Activated T-cell treated with anti-CD3 and anti-CD28 coated beads, Interleukin-2, amount 50 U/mL, for 4 hours (primary cell): Measurements from ENCODE around the gene SCAP. TPM values are rescaled to one million over a fixed set of nuclear protein-coding genes. Genes with fewer than 3 reads are reported as not detected.
A peak's percentile ranks its signal among the peaks of the same experiment; 100 is the strongest.

Experiments used
- ATAC-seq, 2 donors: fragments of 200-7000 bp; cut with Tn5 transposase; one replicate each; pipeline ENCODE4 v1.10.0; 2021
- DNase-seq: peaks from one replicate; pipeline ENCODE4 v3.0.0-alpha.2; 2020
- H3K27me3 Mint-ChIP-seq: one replicate; pipeline ENCODE4 v1.8.0; 2021; ENCODE audit warnings: low read depth, mixed read lengths
- H3K36me3 Mint-ChIP-seq: one replicate; pipeline ENCODE4 v1.8.0; 2022; ENCODE audit warnings: mixed read lengths; ENCODE audit not compliant: insufficient read depth
- H3K4me1 Mint-ChIP-seq: one replicate; pipeline ENCODE4 v1.8.0; 2021; ENCODE audit warnings: low read depth, mixed read lengths
- H3K4me3 Mint-ChIP-seq: one replicate; pipeline ENCODE4 v1.8.0; 2021; ENCODE audit warnings: mild to moderate bottlenecking, moderate library complexity, mixed read lengths
- H3K9me3 Mint-ChIP-seq: one replicate; pipeline ENCODE4 v1.8.0; 2021; ENCODE audit warnings: mixed read lengths
- total RNA-seq, 3 donors: library from RNA; stranded (reverse); gene quantifications; one replicate each; pipeline ENCODE4 v1.2.1, GENCODE V29; 2021

The SCAP gene
- total RNA-seq, 3 donors from 2014 or later: 71.8 to 91.5 (median 90.1) TPM

DNA sequence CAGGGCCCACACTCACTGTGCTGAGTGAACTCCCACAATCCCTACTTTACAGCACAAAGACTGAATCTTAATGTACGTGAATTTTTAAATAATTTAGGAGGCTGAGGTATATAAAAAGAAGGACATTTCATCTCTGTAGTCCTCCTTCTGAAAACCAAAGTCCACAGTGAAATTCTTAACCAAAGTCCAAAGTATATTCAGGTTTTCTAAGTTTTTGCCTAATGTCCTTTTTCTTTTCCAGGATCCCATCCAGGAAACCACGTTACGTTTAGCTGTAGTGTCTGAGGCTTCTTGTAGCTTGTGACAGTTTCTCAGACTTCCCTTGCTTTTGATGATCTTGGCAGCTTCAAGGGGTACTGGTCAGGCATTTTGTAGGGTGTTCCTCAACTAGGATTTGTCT lies 44.5 kb downstream of the SCAP start:
- Mint-ChIP-seq H3K27me3 (no peaks in the 10 kb centered on the region), H3K4me3 (no peak overlapping the region), H3K4me1 (no peaks in the 10 kb centered on the region), H3K9me3 (no peaks in the 10 kb centered on the region), H3K36me3 (peaks cover 26% of the 10 kb centered on the region)
- no peak for DNase-seq
- no peak for ATAC-seq

DNA sequence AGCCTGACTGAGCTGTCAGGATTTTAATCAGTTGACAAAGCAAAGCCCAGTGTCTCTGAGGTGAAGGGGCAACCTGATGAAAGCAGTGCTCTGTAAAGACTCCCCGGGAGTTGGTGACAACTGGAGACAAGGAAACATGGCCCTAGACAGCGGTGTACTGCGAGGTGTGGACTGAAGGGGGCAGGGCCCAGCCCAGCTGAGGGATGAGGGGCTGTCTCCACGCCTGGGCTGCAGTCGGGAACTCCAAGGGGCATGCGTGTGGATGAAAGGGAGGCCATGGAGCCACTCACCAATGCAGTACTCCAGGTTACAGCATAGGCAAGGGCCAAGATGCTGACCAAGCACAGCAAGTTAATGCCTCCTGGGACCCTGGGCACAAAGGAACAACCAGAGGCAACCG lies 45.1 kb downstream of the SCAP start:
- H3K4me1 Mint-ChIP-seq: no peaks in the 10 kb centered on the region
- no peaks in the 10 kb centered on the region for H3K9me3 Mint-ChIP-seq
- no peaks in the 10 kb centered on the region for H3K27me3 Mint-ChIP-seq
- no peak overlapping the region for H3K4me3 Mint-ChIP-seq
- peaks cover 26% of the 10 kb centered on the region for H3K36me3 Mint-ChIP-seq
- no peak for DNase-seq
- ATAC-seq: no peak

DNA sequence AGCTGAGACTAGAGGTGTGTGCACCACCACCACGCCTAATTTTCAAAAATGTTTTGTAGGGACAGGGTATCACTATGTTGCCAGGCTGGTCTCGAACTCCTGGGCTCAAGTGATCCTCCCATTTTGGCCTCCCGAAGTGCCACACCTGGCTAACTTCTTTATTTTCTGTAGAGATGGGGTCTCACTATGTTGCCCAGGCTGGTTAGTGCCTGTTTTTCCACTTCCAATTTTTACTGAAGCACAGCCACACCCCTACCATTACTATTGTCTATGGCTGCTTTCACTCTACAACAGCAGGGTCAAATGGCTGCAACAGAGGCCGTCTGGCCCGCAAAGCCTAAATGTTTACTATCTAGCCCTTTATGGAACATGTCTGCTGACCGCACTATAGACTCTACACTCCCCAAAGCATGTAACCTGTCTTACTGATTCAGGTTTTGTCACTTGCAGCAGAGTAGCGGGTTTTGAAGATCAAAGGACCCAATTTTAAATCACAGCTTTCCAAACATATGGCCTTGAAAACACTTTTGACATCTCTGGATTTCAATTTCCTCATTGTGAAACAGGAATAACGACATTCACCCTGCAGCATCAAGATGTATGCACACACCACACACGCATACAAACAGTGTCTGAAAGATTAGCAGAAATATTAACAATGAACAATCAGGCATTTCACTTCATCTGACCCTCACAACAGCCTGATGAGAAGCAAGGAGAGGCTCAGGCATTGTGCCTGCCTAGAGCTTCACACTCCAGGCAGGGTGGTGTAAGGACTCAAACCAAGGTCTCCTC lies 46.1 kb downstream of the SCAP start:
- Mint-ChIP-seq H3K27me3 (no peaks in the 10 kb centered on the region), H3K4me1 (no peaks in the 10 kb centered on the region), H3K4me3 (no peak overlapping the region), H3K36me3 (peaks cover 32% of the 10 kb centered on the region), H3K9me3 (no peaks in the 10 kb centered on the region)
- DNase-seq: no peak
- ATAC-seq: no peak

DNA sequence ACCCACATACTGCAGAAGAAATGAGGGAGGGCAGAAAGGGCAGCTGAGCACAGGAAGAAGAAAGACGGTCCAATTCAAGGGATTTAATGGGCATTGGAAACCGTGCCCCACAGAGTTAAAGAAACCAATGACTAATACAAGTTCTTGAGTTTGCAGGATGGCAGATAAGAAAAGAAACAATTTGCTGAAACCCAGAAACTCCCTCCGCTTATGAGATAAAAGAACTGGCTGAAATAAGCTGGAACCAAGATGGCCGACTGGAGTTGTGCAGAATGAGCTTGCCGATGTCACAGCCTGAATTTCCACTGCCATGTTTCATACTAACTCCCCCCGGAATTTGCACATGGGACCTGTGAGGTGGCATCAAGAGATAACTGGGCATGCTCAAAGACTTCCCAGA lies 47.1 kb downstream of the SCAP start:
- Mint-ChIP-seq H3K27me3 (no peaks in the 10 kb centered on the region), H3K4me3 (no peak overlapping the region), H3K36me3 (peaks cover 31% of the 10 kb centered on the region), H3K4me1 (no peaks in the 10 kb centered on the region), H3K9me3 (no peaks in the 10 kb centered on the region)
- DNase-seq (no peak), ATAC-seq (no peak)

DNA sequence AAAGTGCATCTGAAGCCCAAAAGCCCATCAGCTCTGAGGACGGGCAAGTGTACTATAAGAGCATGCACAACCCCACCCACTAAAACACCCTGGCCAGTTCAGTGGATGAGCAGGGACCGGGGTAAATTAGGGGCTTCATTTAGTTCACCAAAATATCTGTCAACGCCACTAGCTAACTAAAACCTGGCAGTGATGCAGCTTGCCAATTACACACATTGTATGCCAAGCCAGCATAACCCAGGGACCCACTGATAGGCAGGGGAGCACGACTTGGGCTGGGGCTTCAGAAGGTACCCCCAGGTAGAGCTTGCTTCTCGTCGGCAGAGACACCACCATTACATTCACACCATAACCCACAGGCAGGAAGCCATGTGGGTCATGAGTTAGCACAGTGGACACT lies 47.9 kb downstream of the SCAP start:
- ATAC-seq: no peak
- no peak for DNase-seq
- Mint-ChIP-seq H3K36me3 (peaks cover 29% of the 10 kb centered on the region), H3K27me3 (no peaks in the 10 kb centered on the region), H3K9me3 (no peaks in the 10 kb centered on the region), H3K4me1 (peaks cover 3% of the 10 kb centered on the region), H3K4me3 (no peak overlapping the region)

DNA sequence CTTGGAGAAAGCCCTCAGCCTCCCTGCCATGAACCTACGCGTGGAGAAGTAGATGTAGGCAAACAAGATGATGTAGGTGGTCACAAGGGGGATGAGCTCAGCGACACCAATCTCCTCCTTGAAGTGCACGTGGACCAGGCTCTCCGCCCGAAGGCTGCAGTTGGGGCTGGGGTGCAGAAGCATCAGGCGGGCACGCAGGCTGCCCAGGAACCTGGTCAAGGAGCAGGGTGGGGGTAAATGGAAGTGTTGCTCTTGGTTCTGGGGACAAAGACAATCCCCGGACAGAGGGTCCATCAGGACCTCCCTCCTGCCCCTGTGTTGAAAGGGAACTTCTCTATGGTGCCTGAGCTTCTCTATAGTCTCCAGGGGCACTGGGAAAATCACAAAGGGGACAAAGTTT lies 49.8 kb downstream of the SCAP start:
- H3K36me3 Mint-ChIP-seq: peaks cover 24% of the 10 kb centered on the region
- DNase-seq (no peak), ATAC-seq (no peak)
- H3K27me3 Mint-ChIP-seq: no peaks in the 10 kb centered on the region
- no peak overlapping the region for H3K4me3 Mint-ChIP-seq
- H3K9me3 Mint-ChIP-seq: no peaks in the 10 kb centered on the region
- peaks cover 13% of the 10 kb centered on the region for H3K4me1 Mint-ChIP-seq

DNA sequence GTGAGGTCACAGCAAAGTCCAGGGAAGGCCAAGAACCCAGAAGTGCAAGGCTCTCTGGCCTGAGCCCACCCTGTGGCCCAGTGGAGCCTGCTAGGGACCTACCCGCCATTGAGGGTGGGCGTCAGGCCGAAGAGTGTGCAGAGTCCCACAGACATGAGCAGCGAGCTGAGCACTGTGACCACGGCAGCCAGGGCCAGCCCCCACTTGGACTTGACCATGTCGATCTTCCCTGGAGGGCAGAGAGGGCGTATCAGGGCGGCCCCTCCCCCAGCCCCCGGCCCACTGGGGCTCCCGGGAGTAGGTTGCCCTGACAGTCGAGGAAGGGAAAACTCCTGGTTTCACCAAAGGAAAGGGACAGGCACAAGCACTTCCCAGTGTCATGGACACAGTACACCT lies 50.4 kb downstream of the SCAP start:
- no peaks in the 10 kb centered on the region for H3K27me3 Mint-ChIP-seq
- H3K9me3 Mint-ChIP-seq: no peaks in the 10 kb centered on the region
- no peak for ATAC-seq
- peaks cover 16% of the 10 kb centered on the region for H3K4me1 Mint-ChIP-seq
- no peak for DNase-seq
- no peak overlapping the region for H3K4me3 Mint-ChIP-seq
- peaks cover 24% of the 10 kb centered on the region for H3K36me3 Mint-ChIP-seq

DNA sequence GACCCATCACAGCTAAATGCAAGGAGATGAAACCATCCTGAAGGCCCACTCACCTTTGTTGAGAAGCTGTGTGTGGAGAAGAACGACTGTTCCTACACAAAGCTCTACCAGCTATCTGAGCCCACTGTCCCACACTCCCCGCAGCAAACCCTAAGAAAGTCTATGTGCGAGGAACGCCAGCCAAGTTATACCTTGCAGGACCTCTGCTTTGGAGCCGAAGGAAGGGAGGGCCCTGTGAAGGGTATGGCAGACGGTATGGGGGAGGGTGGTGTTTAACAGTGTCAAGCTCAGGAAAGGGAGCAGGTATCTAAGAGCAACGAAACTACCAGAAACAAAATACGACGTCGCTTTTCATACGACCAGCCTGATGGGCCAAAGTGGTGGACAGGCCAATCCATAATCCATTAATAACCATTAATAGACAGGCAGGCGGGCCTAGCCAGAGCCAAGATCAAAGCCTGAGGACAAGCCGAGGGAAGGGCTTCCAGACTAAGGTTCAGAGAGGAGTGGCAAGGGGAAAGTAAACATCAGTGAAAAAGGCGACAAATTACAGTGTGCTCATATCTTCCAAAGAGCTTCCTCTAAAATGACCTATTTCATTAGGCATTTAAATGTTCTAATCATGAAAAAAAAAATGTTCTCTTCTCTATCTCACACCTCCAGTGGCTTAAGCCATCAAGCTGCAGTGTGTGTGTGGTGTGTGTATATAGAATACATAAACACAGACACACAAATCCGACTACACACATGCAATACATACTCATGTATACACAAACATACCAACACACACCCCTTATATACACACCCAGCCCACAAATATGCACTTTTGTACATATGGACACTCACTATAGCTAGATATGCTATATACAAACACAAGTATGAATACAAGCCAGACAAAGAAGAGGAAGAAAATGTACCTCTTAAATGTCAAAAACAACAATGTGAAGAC lies 51.0 kb downstream of the SCAP start:
- DNase-seq (no peak), ATAC-seq (no peak)
- Mint-ChIP-seq H3K27me3 (no peaks in the 10 kb centered on the region), H3K4me1 (peaks cover 16% of the 10 kb centered on the region), H3K36me3 (peaks cover 18% of the 10 kb centered on the region), H3K4me3 (no peak overlapping the region), H3K9me3 (no peaks in the 10 kb centered on the region)

DNA sequence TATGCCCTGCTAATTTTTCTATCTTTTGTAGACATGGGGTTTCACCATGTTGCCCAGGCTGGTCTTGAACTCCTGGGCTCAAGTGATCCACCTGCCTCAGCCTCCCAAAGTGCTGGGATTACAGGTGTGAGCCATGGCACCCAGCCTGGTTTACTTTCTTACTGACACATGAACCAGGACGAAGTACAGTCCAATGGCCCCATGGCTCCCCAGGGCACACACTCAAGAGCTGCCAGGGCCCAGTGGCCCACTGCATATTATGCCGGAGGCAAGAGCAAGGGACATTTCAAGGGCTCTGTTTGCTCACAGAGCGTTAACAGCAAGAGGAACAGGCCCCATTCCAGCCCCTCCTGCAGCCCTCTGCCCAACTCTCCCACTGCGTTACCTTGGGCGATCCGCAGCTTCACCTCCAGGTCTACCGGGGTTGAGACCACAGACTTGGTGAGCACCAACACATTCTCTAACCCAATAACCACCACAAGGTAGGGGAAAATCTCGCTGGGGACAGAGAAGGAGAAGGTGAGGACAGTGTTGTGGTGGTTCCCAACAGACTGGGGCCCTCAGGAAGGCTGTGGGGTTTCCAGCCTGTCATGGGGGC lies 52.1 kb downstream of the SCAP start:
- peaks cover 17% of the 10 kb centered on the region for H3K36me3 Mint-ChIP-seq
- ATAC-seq (no peak), DNase-seq (no peak)
- H3K4me3 Mint-ChIP-seq: no peak overlapping the region
- H3K9me3 Mint-ChIP-seq: no peaks in the 10 kb centered on the region
- H3K4me1 Mint-ChIP-seq: peaks cover 16% of the 10 kb centered on the region
- H3K27me3 Mint-ChIP-seq: no peaks in the 10 kb centered on the region

DNA sequence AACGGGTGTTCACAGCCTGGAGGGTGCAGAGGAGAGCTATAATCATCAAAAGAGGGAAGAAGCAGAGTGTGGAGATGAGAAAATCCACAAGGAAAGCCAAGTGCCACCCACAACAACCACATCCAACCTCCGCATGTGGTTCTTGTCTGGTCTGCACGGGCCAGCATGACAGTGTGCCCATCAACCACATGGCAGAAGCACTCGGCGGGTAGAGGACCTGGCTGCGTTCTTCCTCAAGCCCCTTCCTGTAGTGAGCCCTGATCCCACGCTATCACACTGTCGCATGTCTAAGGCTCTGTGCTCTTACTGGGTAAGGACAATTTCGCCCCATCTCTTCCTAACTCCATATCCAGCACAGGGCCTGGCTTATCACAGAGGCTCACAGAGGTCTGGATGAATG lies 53.0 kb downstream of the SCAP start:
- H3K4me3 Mint-ChIP-seq: no peak overlapping the region

DNA sequence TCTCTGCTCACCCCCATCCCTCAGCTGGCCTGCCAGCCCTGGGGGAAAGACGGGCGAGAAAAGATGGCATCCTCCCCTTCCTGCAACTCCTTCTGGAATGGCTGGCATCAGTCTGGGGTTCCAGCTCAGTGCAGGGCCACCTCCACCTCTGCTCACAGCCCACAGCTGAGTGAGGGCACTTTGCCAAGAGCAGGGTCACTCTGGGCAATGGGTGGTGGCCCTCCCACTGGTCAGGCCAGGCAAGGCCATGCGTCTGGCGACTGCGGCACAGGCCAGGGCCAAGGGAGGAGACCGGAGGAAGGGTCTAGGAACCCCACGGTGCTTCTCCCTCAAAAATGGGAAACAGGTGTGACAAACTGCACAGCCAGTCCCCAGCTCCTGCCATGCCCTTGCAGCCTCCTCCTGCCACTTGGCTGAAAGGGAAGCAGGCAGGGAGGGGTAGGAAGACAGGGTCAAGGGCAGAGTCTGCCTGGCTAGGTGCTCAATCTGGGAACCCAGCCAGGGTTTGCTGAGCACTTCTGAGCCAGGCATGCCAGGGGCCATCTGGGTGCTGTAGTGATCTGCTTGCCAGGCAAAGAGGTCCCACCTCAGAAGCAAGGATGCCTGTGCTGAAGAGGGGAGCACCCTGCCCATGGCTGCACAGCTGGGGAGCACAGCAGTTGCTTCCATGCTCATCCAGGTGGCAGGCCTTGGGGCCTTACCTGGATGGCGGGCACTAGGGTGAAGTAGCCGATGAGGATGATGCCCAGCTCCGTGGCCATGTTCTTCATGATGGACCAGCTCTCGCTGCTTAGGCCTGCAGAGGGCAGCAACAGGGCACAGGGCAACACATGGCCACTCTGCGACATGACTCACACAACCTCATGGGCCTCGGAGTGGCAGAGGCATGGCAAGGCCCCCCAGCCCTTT lies 53.7 kb downstream of the SCAP start:
- peaks cover 15% of the 10 kb centered on the region for H3K36me3 Mint-ChIP-seq
- no peak for DNase-seq
- H3K9me3 Mint-ChIP-seq: no peaks in the 10 kb centered on the region
- ATAC-seq: no peak
- H3K4me1 Mint-ChIP-seq: peaks cover 16% of the 10 kb centered on the region
- H3K4me3 Mint-ChIP-seq: peak overlapping the region; percentile 67
- no peaks in the 10 kb centered on the region for H3K27me3 Mint-ChIP-seq

More for the DNA sequence above, 53.0 kb downstream of the SCAP start:
- Mint-ChIP-seq H3K36me3 (peaks cover 14% of the 10 kb centered on the region), H3K9me3 (no peaks in the 10 kb centered on the region), H3K4me1 (peaks cover 16% of the 10 kb centered on the region), H3K27me3 (no peaks in the 10 kb centered on the region)
- ATAC-seq (no peak), DNase-seq (no peak)

DNA sequence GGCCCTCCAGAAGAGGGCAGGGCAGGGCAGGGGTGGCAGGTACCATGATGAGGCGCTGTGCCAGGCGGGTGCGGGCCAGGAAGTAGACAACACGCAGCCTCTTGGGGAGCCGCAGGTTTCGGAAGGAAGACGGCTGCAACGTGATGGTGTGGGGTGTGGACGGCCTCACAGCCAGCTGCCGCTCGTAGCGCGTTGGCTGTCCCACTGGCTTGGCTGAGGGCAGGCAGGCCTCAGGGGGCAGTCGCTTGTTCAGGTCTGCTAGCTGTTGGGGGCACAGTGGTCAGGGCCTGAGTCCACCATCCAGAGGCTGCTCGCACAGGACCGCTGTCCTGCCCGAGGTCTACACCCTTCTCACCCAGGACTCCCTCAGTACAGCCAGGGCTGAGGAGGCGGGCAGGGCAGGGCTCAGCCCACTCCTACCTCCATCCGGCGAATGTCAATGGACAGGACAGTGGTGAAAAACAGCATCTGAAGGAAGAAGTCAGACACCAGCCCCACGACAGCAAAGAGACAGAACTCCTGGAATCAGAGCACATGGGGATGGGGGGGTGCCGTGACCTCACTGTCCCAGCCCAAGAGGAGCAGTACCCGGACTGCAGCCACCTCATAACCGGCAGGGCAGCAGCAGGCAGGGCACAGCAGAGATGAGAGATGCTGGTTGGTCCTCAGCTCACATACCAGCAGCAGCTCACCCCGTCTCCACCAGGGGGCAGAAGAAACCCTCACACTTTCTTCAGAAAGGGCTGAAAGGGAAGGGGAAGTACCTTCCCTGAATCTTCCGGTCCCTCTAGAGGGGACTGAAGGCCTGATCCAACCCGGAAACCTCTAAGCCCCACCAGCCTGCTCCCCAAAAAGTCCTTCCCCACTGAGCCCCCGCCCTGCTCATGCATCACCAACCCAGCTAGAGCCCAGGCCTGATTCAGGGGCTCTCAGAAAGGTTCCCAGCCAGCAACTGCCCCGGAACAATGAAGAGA lies 54.9 kb downstream of the SCAP start:
- ATAC-seq (peak; percentile 90 to 94), DNase-seq (peak; percentile 87)
- Mint-ChIP-seq H3K4me3 (peak overlapping the region; percentile 67), H3K36me3 (peaks cover 21% of the 10 kb centered on the region), H3K4me1 (peaks cover 16% of the 10 kb centered on the region), H3K9me3 (no peaks in the 10 kb centered on the region), H3K27me3 (no peaks in the 10 kb centered on the region)

DNA sequence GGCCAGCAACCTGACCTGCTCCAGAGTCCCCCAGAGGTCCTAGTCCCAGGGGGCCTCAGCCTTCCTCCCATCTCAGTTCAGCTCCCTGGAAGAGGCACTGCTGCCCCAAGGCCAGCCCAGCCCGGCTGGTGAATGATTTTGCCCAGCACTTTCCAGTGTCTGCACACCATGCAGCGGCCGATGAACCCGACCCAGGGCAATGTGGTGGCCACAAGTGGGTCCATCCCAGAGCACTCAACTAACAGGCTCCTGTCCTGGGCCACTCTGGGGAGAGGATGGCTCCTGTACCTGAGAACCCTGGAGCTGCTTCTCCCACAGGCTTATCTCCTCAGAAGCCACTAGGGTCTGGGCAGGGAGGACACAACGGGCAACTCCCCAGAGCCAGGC lies 55.7 kb downstream of the SCAP start:
- ATAC-seq (no peak), DNase-seq (no peak)
- Mint-ChIP-seq H3K36me3 (peaks cover 22% of the 10 kb centered on the region), H3K4me1 (peaks cover 16% of the 10 kb centered on the region), H3K4me3 (no peak overlapping the region), H3K9me3 (no peaks in the 10 kb centered on the region), H3K27me3 (no peaks in the 10 kb centered on the region)
